NCI-H146 treated with DMSO at 0.1 percent for 48 hours (cell line): ENCODE data around the gene CDC25B.

Source experiments
- DNase-seq: peaks from one replicate; lab custom pipeline; 2025; ENCODE audit not compliant: unreplicated experiment; lab: John Stamatoyannopoulos, UW

The CDC25B gene

DNA sequence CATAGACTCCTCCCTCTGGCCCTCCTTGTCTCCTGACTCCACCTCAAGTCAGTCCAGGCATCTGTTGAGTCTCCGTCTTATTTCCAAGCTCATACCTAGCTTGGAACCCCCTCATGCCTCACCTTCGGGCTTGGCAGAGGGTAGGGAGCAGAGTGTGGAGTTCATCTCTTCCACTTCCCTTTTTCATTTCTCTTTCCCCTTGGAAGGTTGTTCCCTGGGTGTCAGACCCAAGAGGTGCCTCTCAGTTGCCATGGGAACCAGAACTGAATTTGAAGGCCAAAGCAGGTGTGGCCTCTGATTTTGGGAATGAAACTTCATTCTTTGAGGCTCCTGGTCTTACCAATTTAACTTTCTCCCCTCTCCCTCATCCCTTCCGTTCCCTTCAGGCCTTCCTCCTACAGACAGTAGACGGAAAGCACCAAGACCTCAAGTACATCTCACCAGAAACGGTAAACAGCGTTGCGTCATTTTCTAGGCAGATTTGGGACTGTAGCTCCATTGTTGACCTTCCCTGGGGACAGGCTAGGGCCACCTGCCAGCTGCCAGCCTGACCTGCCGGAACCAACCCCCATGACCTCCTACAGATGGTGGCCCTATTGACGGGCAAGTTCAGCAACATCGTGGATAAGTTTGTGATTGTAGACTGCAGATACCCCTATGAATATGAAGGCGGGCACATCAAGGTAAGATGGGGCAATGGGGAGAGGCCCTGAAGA is 6.6 kb downstream of the CDC25B start:
- no peak for DNase-seq

DNA sequence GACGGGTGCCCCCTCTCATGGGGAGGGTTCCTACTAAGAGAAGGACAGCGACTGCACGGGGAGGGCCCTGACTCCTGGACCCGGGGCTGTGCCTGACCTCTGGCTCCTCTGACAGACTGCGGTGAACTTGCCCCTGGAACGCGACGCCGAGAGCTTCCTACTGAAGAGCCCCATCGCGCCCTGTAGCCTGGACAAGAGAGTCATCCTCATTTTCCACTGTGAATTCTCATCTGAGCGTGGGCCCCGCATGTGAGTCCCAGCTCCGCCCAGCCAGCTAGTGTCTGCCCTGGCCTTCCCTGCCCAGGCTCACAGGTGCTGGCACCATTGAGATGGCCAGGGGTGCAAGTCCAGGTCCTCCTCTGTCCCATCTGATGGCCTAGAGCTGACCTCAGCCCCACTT is 7.2 kb downstream of the CDC25B start:
- no peak for DNase-seq

DNA sequence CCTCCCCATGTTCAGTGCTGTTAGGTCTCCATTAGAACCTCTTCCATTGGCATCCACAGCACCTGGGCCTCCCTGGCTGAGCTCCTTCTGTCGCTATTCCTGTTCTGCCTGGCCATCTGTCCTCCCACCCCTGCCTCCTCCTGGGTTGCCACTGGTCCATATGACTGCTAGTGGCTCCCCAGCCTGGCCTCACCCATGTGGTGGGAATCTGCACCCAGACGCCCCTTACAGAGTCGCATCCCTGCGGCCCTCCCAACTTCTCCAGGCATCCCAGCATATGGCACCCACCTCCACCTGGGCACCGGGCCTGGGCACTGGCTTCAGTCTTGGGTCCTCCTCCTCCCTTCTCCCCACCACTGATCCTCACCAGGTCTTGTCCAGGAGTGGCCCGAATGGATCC is 7.7 kb downstream of the CDC25B start:
- no peak for DNase-seq

DNA sequence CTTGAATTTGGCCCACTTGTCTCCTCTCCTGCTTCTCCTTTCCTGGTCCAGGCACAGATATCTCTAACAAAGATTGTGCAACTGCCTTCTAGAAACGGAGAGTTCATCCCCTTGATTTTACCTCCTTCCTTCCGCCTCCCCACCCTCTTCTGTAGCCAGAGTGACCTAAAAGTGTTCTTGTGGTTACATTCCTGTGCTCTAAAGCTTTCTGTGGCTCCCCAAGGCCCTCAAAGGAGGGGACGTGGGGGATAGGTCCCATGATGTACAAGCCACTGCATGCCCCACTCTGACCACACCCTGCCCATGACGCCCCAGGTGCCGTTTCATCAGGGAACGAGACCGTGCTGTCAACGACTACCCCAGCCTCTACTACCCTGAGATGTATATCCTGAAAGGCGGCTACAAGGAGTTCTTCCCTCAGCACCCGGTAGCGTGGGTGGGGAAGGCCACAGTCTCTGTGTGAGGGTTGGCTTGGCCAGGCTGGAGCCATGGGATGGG is 8.2 kb downstream of the CDC25B start:
- no peak for DNase-seq

DNA sequence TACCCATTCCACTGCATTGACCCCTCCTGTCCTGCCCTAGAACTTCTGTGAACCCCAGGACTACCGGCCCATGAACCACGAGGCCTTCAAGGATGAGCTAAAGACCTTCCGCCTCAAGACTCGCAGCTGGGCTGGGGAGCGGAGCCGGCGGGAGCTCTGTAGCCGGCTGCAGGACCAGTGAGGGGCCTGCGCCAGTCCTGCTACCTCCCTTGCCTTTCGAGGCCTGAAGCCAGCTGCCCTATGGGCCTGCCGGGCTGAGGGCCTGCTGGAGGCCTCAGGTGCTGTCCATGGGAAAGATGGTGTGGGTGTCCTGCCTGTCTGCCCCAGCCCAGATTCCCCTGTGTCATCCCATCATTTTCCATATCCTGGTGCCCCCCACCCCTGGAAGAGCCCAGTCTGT is 8.7 kb downstream of the CDC25B start:
- no peak for DNase-seq

DNA sequence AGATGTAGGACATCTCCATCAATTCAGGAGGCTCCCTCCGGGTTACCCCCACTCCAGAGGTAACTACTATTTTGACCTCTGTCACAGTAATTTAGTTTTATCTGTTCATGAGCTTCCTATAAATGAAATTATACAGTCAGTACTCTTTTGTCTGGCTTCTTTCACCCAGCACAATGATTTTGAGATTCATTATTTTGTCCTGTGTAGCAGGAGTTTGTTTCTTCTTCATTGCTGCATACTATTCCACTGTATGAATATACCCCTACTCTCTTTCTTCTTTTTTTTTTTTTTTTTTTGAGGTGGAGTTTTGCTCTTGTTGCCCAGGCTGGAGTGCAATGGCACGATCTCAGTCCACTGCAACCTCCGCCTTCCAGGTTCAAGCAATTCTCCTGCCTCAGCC is 12.4 kb downstream of the CDC25B start:
- DNase-seq, result no peak

DNA sequence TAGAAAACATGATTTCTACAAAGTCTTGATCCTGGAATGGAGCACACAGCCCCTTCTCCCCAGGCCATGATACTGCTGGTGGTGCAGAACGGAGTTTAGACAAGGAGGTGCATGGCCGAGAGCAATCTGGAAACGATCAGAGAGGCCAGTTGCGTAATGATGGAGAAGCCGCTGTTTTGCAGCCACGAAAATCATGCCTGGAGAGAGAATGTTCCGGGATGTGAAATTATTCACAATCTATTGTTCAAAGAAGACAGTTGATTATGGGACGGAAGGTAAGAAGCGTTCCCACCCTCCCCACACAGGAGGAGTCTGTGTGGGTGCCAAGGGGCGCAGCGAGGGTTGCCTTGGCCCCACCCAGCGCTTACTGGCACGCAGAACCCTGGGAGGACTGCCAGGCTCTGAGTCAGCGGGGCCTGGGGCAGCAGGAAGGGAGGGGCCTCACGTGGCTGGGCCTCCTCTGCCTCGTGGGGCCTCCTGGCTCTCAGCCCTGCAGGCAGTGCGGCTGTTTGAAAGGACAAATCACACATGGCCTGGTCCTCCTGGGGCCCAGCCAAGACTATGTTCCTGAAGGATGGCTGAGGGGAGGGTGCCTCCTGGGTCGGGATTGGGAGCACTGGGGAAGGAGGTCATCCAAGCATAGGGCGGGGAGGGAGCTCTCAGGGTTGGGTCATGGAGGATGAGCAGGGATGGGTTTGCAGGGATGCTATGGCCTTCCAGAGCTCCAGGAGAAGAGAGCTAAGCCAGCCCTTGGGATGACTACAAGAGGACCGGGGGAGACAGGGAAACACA is 15.6 kb downstream of the CDC25B start:
- no peak for DNase-seq

DNA sequence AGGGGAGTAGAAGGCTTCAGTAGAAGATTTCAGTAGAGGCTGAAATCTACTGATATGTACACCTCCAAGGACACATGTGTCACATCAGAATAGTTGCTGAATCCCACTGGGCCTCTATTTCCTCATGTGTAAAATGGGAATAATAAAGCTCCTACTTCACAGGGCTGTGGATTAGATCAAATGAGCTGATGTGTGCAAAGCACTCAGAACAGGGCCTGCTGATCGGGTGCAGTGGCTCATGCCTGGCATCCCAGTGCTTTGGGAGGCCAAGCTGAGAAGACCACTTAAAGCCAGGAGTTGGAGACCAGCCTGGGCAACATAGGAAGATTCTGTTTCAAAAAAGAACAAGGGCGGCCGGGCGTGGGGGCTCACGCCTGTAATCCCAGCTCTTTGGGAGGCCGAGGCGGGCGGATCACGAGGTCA is 16.2 kb downstream of the CDC25B start:
- DNase-seq, result no peak

DNA sequence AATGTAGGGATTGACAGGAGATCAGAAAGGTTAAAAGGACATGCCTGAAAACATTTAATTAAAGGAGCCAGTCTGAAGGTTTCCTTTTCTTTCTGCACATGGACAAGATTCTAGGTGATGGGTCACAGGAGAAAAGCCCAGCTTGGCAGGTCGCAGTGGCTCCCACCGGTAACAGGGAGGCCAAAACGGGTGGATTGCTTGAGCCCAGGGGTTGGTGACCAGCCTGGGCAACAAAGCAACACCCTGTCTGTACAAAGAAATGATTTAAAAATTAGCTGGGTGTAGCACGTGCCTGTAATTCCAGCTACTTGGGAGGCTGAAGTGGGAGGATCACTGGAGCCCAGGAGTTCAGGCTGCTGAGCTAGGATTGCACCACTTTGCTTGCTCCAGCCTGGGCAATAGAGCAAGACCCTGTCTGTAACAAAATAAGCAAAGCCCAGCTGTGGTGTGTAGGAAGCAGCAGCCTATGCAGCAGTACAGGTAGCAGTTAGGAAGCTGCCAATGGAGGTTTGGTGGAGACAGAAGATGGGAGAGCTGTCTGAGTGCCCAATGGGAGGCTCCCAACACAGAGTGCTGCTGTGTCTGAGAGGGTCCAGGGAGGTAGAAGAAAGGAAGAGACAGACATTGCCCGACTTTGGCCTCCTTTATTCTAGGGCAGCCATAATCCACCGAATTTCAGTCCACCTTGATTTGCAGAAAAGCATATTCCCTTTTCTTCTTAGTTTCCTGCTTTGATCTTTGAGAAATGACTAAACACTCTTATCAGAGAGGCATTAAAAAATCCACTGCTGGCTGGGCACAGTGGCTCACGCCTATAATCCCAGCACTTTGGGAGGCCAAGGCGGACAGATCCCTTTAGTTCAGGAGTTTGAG is 17.1 kb downstream of the CDC25B start:
- DNase-seq, result no peak

DNA sequence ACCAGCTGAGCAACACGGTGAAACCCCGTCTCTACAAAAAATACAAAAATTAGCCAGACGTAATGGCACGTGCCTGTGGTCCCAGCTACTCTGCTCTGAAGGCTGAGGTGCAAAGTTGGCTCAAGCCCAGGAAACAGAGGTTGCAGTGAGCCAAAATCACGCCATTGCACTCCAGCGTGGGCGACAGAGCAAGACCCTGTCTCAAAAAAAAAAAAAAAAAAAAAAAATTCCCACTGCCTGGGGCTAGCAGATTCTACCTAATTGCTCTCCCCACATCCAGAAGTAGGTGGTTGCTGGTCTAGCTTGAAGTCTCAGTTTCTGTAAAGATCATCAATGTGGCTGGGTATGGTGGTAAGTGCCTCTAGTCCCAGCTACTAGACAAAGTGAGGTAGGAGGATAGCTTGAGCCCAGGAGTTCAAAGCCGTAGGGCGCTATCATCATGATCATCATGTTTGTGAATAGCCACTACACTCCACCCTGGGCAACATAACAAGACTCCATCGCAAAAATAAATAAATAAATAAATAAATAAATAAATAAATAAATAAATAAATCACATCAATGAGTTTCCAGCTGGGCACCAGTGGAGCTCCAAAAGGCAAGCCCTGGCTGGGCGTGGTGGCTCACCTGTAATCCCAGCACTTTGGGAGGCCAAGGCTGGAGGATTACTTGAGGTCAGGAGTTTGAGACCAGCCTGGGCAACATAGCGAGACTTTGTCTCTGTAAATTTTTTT is 17.9 kb downstream of the CDC25B start:
- no peak for DNase-seq

DNA sequence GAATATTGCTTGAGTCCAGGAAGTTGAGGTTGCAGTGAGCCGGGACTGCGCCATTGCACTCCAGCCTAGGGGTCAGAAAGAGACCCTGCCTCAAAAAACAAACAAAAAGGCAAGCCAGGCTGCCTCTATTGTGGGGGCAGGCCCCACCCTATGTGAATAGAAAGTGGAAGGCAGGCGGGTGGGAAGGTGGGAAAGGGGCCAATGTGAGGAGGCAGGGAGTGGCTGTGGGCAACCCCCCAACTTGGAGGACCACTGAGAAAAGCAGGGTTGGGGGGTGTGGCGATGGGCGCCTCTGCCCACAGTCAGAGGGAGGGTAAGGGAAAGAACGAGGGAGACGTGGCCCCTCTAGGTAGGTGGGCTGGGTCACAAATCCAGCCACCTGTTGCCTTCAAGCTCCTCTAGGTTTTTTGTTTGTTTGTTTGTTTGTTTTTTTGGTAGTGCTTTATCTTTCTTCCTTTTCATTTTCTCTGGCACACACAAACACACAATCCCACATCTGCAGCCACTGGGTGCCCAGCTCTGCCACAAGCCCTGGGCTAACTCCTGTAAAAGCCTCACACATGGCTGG is 18.9 kb downstream of the CDC25B start:
- no peak for DNase-seq

DNA sequence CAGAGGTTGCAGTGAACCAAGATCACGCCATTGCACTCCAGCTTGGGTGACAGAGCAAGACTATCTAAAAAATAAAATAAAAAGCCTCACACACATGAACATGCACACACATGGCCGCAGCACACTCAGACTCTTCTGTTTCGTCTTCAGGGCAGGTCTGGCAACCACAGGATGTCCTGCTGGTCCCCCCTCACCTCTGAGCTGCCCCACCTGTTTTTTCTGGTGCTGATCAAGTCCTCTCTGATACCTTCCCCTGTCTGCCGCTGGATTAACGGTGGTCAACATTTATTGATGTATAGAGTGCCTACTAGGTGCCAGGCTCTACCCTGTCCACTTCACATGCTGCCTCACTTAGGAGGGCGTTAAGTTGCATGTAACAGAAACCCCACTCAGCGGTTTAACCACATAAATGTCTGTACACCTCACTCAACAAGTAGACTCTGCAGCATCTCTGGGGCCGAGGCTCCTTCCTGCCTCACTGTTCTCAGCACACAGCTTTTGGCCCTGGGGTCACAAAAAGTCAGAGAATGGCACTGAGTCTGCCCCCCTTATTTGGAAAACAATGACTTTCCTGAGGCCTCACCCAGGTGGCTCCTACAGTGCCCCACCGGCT is 19.7 kb downstream of the CDC25B start:
- no peak for DNase-seq

DNA sequence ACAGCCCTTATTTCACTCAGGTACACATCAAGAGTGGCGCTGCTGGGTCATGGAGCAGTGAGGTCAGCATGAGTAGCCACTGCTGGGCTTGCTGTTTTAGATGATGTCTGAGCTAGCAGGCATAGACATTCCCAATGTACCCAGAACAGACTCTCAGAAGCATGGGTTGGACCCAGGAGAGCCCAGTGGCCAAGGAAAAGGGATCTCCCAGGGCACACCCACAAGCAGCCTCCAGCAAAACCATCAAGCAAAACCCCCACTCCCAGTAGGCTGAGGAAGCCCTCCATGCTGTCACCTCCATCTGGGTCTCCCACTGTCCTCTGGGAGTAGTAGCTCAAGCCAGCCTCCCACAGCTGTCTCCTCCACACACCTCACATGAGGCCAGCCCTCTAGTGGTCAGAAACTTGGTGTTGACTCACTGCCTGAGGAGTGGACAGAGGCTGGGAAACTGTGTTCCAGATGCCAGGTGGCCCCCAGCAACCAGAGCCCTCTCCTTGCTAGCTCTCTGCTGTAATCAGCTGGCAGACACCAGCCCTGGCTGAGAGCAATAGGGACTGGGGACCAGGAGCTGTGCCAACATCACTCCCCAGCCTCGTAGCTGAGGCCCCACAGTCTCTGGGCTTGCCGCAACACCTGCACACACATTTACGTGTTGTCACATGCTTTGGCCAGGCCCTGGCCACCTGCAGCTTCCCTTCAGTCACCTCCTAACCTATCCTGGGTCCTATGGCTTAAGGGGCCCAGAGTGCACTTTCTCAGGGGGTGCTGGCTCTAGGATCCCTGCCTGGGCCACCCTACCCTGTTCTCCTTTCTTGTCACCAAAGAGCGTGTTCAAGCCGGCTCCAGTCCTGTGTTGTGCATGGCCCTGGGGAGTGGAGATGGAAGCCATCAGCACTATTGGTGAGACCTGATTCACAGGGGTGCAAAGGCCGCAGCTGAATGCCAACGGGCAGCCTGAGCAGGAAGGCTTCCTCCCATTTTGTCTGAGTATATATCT is 22.3 kb downstream of the CDC25B start:
- peak; percentile 58 for DNase-seq

DNA sequence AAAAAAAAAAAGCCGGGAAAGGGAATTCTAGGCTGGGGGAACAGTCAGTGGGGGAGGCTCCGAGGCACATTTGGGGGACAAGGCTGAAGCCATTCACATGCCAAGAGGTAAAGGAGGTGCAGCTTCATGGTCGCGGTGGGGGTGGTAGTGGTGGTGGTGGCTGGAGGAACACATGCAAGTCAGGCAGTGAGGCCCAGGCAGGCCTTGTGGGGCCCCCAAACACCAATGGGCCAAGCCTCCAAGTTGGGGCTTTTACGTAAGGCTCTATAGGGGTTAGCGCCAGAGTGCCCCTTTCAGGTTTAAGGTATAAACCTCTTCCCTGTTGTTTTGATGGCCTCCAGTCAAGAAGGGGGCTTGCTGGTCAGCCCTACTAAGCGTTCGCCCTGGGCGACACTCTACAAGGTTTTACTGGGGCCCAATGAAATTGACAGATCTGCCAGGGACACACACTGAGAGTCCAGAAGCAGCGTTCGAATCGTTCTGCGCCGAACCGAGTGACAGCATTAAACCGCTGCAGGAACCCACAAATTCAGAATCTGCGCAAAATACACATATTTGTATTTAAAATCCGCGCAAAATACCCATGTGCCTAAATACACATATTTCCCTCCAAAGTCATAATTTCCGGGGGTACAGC is 23.4 kb downstream of the CDC25B start:
- no peak for DNase-seq

DNA sequence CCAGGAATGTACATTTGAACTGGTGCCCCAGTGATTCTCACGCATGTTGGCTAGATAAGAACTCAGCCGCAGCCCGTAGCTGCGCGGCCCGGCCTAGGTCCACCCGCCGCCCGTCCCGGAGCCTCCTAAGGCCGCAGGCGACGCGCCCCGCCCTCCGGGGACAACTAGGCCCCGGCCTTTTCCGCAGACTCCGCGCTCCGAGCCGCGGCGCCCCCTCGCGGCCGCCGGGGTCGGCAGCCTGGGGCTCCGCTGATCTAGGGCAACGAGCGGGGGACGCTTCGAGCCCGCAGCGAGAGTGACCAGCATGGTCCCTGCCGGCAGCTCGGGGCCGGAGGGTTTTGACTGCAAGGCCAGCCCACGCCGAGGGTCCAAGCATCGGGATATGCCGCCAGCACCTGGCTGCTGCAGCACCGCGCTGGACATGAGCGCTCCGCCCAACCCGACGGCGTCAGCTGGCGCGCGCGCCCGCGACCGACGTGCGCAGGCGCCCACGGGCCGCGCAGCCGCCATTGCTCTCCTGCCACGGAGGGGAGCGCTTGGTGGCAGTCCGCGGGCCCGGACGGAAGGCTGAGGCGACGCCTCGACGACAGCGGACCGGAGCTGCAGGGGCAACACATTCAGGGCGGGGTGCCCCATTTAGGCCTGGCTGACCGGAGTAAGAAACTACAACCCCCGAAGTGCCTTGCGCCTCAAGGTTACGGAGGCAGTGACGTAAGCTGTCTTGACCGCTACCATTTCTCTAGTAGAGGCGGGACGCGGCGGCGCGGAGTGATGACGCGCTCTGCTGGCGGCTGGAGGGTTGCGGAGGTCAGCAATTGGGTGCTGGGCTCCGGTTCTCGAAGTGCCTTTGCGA is 24.2 kb downstream of the CDC25B start, which contains the start of gene AP5S1:
Gene AP5S1, plus strand, starts transcription at position 500 of the 853 bp plus-strand sequence. CDS start 1,571 bp downstream, outside the sequence.
- peak; percentile 94 for DNase-seq

DNA sequence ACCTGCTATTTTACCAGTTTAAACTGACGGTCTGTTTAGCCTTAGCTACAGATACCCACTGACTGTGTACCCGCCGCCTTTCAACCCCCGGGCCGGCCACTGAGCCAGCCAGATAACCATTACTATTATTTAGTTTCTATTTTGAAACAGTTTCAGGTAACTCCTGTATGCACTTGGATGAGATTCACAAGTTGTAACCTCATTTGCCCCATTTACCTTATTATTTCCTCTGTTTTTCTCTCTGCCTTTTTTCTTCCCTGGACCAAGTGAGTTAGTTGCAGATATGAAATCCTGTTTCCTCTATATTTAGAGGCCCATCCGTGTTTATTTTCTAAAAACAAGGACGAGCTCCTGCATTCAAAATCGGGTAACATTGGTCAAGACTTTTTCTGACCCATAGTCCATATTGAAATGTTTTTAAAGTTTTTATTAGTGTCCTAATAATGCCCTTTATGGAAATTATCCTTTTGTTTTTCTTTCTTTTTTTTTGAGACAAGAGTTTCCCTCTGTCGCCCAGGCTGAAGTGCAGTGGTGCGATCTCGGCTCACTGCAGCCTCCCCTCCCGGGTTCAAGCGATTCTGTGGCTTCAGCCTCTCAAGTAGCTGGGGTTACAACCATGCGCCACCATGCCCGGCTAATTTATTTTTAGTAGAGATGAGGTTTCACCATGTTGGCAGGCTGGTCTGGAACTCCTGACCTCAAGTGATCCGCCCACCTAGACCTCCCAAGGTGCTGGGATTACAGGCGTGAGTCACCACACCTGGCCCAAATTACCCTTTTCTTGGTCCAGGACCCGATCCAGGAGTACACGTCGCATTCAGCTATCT is 25.0 kb downstream of the CDC25B start:
- DNase-seq, result no peak
